Trophoblast cell (in vitro differentiated cells and primary cell): Measurements from ENCODE around the gene CTSH.

Experiments used
- DNase-seq, 2 donors: peaks; one replicate each; pipeline ENCODE4 v3.0.0-alpha.2; 2016
- H2AFZ ChIP-seq: 2 replicates; pipeline ENCODE4 v1.6.1; 2013; ENCODE audit warnings: low read length, moderate library complexity, mild to moderate bottlenecking; ENCODE audit not compliant: insufficient read depth, poor library complexity
- H2AK5ac ChIP-seq: 2 replicates; pipeline ENCODE4 v1.6.1; 2013; ENCODE audit warnings: mild to moderate bottlenecking, low read length
- H2BK120ac ChIP-seq: 2 replicates; pipeline ENCODE4 v1.6.1; 2013; ENCODE audit warnings: low read length, mild to moderate bottlenecking, moderate library complexity; ENCODE audit not compliant: insufficient read depth, poor library complexity
- H2BK12ac ChIP-seq: 2 replicates; pipeline ENCODE4 v1.6.1; 2013; ENCODE audit warnings: mild to moderate bottlenecking, low read length, moderate library complexity
- H2BK5ac ChIP-seq: 2 replicates; pipeline ENCODE4 v1.6.1; 2013; ENCODE audit warnings: low read length, low read depth, moderate library complexity, mild to moderate bottlenecking; ENCODE audit not compliant: poor library complexity
- H3K14ac ChIP-seq: 2 replicates; pipeline ENCODE4 v1.6.1; 2013; ENCODE audit warnings: mild to moderate bottlenecking, low read length
- H3K18ac ChIP-seq: 2 replicates; pipeline ENCODE4 v1.6.1; 2013; ENCODE audit warnings: mild to moderate bottlenecking, low read length
- H3K23ac ChIP-seq: 2 replicates; pipeline ENCODE4 v1.6.1; 2013; ENCODE audit warnings: low read length
- H3K27ac ChIP-seq: 2 replicates; pipeline ENCODE4 v1.5.1; 2013; ENCODE audit warnings: low read depth, mild to moderate bottlenecking, inconsistent platforms, low read length, moderate library complexity
- H3K27me3 ChIP-seq: 2 replicates; pipeline ENCODE4 v1.6.1; 2013; ENCODE audit warnings: inconsistent platforms, mild to moderate bottlenecking, low read length, moderate library complexity; ENCODE audit not compliant: insufficient read depth
- H3K36me3 ChIP-seq, 2 experiments: 1 replicate in 1 of 2; 2 replicates in 1 of 2; pipeline ENCODE4 v1.6.1; 2013; ENCODE audit warnings: low read length in 2 of 2, mild to moderate bottlenecking in 2 of 2, moderate library complexity in 1 of 2; ENCODE audit not compliant: insufficient read depth in 2 of 2, control insufficient read depth in 1 of 2
- H3K4ac ChIP-seq: 2 replicates; pipeline ENCODE4 v1.6.1; 2013; ENCODE audit warnings: low read depth, mild to moderate bottlenecking, low read length, moderate library complexity
- H3K4me1 ChIP-seq, 2 experiments: 1 replicate in 1 of 2; 2 replicates in 1 of 2; pipeline ENCODE4 v1.6.1; 2013; ENCODE audit warnings: low read length in 2 of 2, mild to moderate bottlenecking in 2 of 2, moderate library complexity in 1 of 2; ENCODE audit not compliant: insufficient read depth in 2 of 2, control insufficient read depth in 1 of 2
- H3K4me2 ChIP-seq: 2 replicates; pipeline ENCODE4 v1.6.1; 2013; ENCODE audit warnings: inconsistent platforms, mild to moderate bottlenecking, low read length, moderate library complexity
- H3K4me3 ChIP-seq: 2 replicates; pipeline ENCODE4 v1.5.1; 2013; ENCODE audit warnings: mild to moderate bottlenecking, low read depth, low read length, inconsistent platforms
- H3K79me1 ChIP-seq: one replicate; pipeline ENCODE4 v1.6.1; 2013; ENCODE audit warnings: low read length
- H3K79me2 ChIP-seq: 2 replicates; pipeline ENCODE4 v1.6.1; 2013; ENCODE audit warnings: low read length, mild to moderate bottlenecking; ENCODE audit not compliant: control insufficient read depth, insufficient read depth, poor library complexity
- H3K9ac ChIP-seq: 2 replicates; pipeline ENCODE4 v1.6.1; 2013; ENCODE audit warnings: mild to moderate bottlenecking, low read length
- H3K9me3 ChIP-seq: 2 replicates; pipeline ENCODE4 v1.6.1; 2013; ENCODE audit warnings: low read depth, mild to moderate bottlenecking, control low read depth, inconsistent platforms, low read length; ENCODE audit not compliant: insufficient read depth
- H4K12ac ChIP-seq: 2 replicates; pipeline ENCODE4 v1.6.1; 2013; ENCODE audit warnings: low read depth, mild to moderate bottlenecking, low read length, moderate library complexity
- H4K8ac ChIP-seq: 2 replicates; pipeline ENCODE4 v1.6.1; 2013; ENCODE audit warnings: low read depth, mild to moderate bottlenecking, low read length, moderate library complexity
- H4K91ac ChIP-seq: one replicate; pipeline ENCODE4 v1.6.1; 2013; ENCODE audit warnings: low read depth, mild to moderate bottlenecking, low read length, moderate library complexity
- WGBS: extraction: QIAGEN DNeasy Blood & Tissue Kit; methylation state at CpG from one replicate; pipeline ENCODE4 v1.1.7; 2013; ENCODE audit warnings: missing lambda C conversion rate; ENCODE audit not compliant: insufficient read length, insufficient coverage; ENCODE audit errors: extremely low coverage; 5-methylcytosine and 5-hydroxymethylcytosine counted together

The CTSH gene

DNA sequence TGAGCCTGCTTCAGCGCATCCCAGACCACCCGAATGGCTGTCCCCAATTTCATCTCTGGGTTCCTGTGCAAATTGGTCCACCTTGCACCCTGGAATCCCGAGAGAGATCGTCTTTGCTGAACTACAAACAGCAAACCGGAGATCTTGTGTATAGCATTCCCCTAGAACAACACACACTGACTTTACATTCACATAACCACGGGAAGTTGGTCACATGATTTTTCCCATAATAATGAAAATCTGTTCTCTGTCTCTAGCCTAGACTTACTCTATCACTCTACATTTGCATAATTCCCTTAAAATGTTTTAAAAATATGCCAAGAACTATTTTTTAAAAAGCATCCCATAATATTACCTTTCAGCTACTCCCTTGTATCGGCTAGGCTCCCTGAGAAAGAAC lies 34.6 kb downstream of the CTSH start:
- H2AK5ac ChIP-seq = no peak overlapping the region
- H3K9ac ChIP-seq = no peak overlapping the region
- no peak overlapping the region for H4K91ac ChIP-seq
- no peaks in the 10 kb centered on the region for H3K79me2 ChIP-seq
- H3K27me3 ChIP-seq = no peaks in the 10 kb centered on the region
- WGBS = no CpG with 5 or more reads among the region's 7 CpGs
- no peak overlapping the region for H3K23ac ChIP-seq
- peaks cover 33 to 57% of the 10 kb centered on the region in 2 experiments for H3K36me3 ChIP-seq
- H2BK5ac ChIP-seq = no peak overlapping the region
- no peak overlapping the region for H4K12ac ChIP-seq
- H3K4me3 ChIP-seq = no peak overlapping the region
- no peak overlapping the region for H4K8ac ChIP-seq
- H3K27ac ChIP-seq = no peak overlapping the region
- H3K79me1 ChIP-seq = no peaks in the 10 kb centered on the region
- H3K4me2 ChIP-seq = no peak overlapping the region
- H2BK12ac ChIP-seq = no peak overlapping the region
- H3K18ac ChIP-seq = no peak overlapping the region
- H3K4me1 ChIP-seq = no peaks in the 10 kb centered on the region
- no peak overlapping the region for H3K14ac ChIP-seq
- H3K9me3 ChIP-seq = no peaks in the 10 kb centered on the region
- no peak overlapping the region for H3K4ac ChIP-seq
- DNase-seq = no peak
- H2AFZ ChIP-seq = no peak overlapping the region
- no peak overlapping the region for H2BK120ac ChIP-seq

DNA sequence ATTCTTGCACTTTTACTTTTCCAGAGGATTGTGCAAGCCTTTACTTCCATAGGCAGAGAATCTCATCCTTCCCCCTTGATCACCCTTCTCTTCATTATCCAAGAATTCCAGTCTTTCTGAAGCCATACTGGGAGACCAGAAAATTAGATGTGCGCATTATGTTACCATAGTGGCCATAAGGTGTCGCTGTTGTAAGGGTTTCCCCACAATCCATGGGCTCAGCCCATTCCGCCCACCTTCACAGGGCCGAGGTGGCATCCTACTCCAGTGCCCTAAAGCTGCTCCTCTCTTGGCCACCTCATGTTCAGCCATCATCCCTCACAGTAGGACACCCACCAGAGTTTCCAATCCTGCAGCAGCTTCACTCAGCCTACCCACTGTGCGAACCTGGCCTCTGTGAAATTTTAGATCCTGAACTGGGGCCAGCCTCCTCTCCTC lies 35.0 kb downstream of the CTSH start:
- WGBS = no CpG with 5 or more reads among the region's 5 CpGs

DNA sequence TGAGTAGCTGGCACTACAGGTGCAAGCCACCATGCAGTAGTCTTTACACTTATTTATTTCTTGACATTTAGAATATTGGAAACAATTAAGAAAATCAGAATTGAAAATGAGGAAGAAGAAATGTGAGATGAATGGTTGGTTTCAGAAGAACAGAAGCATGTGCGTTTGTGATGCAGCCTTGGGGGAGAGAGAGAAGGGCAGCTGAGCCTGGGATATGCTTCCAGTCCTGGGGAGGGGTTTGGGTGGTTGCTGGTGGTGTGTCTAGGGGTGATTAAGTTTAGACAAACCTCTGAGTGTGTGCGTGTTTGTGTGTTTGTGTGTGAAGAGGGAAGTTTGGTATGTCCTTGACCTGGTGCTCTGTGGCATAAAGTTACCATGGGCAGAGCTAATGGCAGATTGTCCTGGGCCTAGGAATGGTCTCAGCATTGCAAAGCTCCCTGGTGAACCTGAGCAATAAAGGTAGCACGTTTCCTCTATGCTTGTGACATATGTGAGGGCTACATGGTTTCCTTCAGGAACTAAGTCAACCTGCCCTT lies 35.6 kb downstream of the CTSH start:
- no peak overlapping the region for H2AK5ac ChIP-seq
- H2BK5ac ChIP-seq = no peak overlapping the region
- no peak overlapping the region for H4K12ac ChIP-seq
- no peak overlapping the region for H3K4me2 ChIP-seq
- no peak overlapping the region for H4K91ac ChIP-seq
- H3K23ac ChIP-seq = no peak overlapping the region
- H3K14ac ChIP-seq = no peak overlapping the region
- H2AFZ ChIP-seq = no peak overlapping the region
- no peaks in the 10 kb centered on the region for H3K79me2 ChIP-seq
- H3K9me3 ChIP-seq = no peaks in the 10 kb centered on the region
- H2BK12ac ChIP-seq = no peak overlapping the region
- no peak overlapping the region for H3K4ac ChIP-seq
- no peak overlapping the region for H3K9ac ChIP-seq
- no peak overlapping the region for H4K8ac ChIP-seq
- no peak for DNase-seq
- H3K4me1 ChIP-seq = no peaks in the 10 kb centered on the region
- H3K27ac ChIP-seq = no peak overlapping the region
- 100% methylated on average over 1 of the region's 3 CpGs for WGBS
- H3K4me3 ChIP-seq = no peak overlapping the region
- no peaks in the 10 kb centered on the region for H3K79me1 ChIP-seq
- H2BK120ac ChIP-seq = no peak overlapping the region
- peaks cover 37 to 55% of the 10 kb centered on the region in 2 experiments for H3K36me3 ChIP-seq
- no peaks in the 10 kb centered on the region for H3K27me3 ChIP-seq
- H3K18ac ChIP-seq = no peak overlapping the region

More for the DNA sequence above, 35.0 kb downstream of the CTSH start:
- Histone ChIP-seq H4K12ac (peak overlapping the region; percentile 38), H2BK5ac (no peak overlapping the region), H3K4ac (no peak overlapping the region), H3K18ac (no peak overlapping the region), H3K9me3 (no peaks in the 10 kb centered on the region), H3K14ac (no peak overlapping the region), H4K91ac (no peak overlapping the region), H3K4me1 (no peaks in the 10 kb centered on the region), H3K9ac (no peak overlapping the region), H3K23ac (no peak overlapping the region), H3K27me3 (no peaks in the 10 kb centered on the region), H4K8ac (no peak overlapping the region), H3K79me2 (no peaks in the 10 kb centered on the region), H3K27ac (no peak overlapping the region), H3K36me3 (peaks cover 33 to 54% of the 10 kb centered on the region in 2 experiments), H2AFZ (no peak overlapping the region), H3K4me3 (no peak overlapping the region), H2BK120ac (no peak overlapping the region), H2AK5ac (no peak overlapping the region), H3K4me2 (no peak overlapping the region), H3K79me1 (no peaks in the 10 kb centered on the region), H2BK12ac (no peak overlapping the region)
- DNase-seq = peak in 1 of 2 donors; percentile 67

DNA sequence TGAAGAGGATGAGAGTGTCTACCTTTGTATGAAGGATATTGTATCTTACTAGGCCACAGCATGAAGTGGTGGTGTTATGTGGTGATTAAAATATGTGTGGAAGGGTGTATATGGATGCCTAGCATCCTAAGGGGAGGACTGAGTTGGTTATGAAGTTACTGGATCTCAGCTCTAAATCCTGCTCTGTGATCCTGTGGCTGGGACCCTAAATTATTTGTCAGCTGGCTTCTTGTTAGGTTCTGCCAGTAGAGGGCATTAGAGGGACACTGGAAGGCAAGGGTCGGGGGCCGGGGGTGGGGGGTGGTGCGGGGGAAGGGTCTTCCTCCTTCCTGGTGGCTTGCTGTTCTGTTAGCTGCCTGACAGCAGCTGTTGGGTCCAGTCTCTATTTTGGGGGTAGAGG lies 37.3 kb downstream of the CTSH start:
- no peak overlapping the region for H3K23ac ChIP-seq
- no peak for DNase-seq
- H4K8ac ChIP-seq = no peak overlapping the region
- no peak overlapping the region for H3K27ac ChIP-seq
- H3K4me2 ChIP-seq = no peak overlapping the region
- no CpG with 5 or more reads among the region's 3 CpGs for WGBS
- H3K14ac ChIP-seq = no peak overlapping the region
- no peaks in the 10 kb centered on the region for H3K79me2 ChIP-seq
- H3K27me3 ChIP-seq = no peaks in the 10 kb centered on the region
- H2AK5ac ChIP-seq = no peak overlapping the region
- no peak overlapping the region for H2BK12ac ChIP-seq
- H2AFZ ChIP-seq = no peak overlapping the region
- no peak overlapping the region for H3K4ac ChIP-seq
- H3K18ac ChIP-seq = no peak overlapping the region
- peaks cover 35 to 55% of the 10 kb centered on the region in 2 experiments for H3K36me3 ChIP-seq
- no peaks in the 10 kb centered on the region for H3K4me1 ChIP-seq
- H3K9me3 ChIP-seq = no peaks in the 10 kb centered on the region
- H2BK5ac ChIP-seq = no peak overlapping the region
- H3K9ac ChIP-seq = no peak overlapping the region
- H3K4me3 ChIP-seq = no peak overlapping the region
- H2BK120ac ChIP-seq = no peak overlapping the region
- H3K79me1 ChIP-seq = no peaks in the 10 kb centered on the region
- H4K12ac ChIP-seq = no peak overlapping the region
- no peak overlapping the region for H4K91ac ChIP-seq
